Transverse colon (tissue), 4 donors: ENCODE data around the gene TLN1.

Experiments
- POLR2A ChIP-seq: fragments of 450-650 bp; IDR thresholded peaks from one replicate; pipeline ENCODE4 v1.6.1; 2016; ENCODE audit warnings: antibody characterized with exemption, mild to moderate bottlenecking, moderate library complexity
- POLR2AphosphoS5 ChIP-seq, 3 donors: sonication (generic); formaldehyde crosslinking; IDR thresholded peaks; one replicate each; pipeline ENCODE4 v1.6.1; 2016; ENCODE audit warnings: antibody characterized with exemption in 3 of 3
- TF ChIP-seq, protein P1 (sequence below), 5 experiments: fragments of 200-600 bp in 3 of 5; fragments of 450-650 bp in 2 of 5; sonication (generic) in 3 of 5; IDR thresholded peaks; 1 replicate in 2 of 5; 2 replicates in 3 of 5; pipeline ENCODE4 v1.5.1; 2016 to 2017; ENCODE audit warnings: antibody characterized with exemption in 5 of 5, inconsistent platforms in 3 of 5, mild to moderate bottlenecking in 2 of 5, moderate library complexity in 1 of 5

GRCh38 chr9:35749515-35750255, 17.7 kb upstream of the TLN1 start:
- TF ChIP-seq, protein P1, sequence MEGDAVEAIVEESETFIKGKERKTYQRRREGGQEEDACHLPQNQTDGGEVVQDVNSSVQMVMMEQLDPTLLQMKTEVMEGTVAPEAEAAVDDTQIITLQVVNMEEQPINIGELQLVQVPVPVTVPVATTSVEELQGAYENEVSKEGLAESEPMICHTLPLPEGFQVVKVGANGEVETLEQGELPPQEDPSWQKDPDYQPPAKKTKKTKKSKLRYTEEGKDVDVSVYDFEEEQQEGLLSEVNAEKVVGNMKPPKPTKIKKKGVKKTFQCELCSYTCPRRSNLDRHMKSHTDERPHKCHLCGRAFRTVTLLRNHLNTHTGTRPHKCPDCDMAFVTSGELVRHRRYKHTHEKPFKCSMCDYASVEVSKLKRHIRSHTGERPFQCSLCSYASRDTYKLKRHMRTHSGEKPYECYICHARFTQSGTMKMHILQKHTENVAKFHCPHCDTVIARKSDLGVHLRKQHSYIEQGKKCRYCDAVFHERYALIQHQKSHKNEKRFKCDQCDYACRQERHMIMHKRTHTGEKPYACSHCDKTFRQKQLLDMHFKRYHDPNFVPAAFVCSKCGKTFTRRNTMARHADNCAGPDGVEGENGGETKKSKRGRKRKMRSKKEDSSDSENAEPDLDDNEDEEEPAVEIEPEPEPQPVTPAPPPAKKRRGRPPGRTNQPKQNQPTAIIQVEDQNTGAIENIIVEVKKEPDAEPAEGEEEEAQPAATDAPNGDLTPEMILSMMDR (IDR thresholded peaks at IDR 0.05), result no peak
- TF ChIP-seq POLR2AphosphoS5 (IDR thresholded peaks at IDR 0.05), result no peak
- TF ChIP-seq POLR2A, result no peak
